ENCODE measurements around the gene JMJD1C. TPM values are rescaled to one million over a fixed set of nuclear protein-coding genes. Genes with fewer than 3 reads are reported as not detected.
A peak's percentile ranks its signal among the peaks of the same experiment; 100 is the strongest.

The JMJD1C gene
- total RNA-seq, 1 experiment from 2014 or later = 91.9 TPM

DNA sequence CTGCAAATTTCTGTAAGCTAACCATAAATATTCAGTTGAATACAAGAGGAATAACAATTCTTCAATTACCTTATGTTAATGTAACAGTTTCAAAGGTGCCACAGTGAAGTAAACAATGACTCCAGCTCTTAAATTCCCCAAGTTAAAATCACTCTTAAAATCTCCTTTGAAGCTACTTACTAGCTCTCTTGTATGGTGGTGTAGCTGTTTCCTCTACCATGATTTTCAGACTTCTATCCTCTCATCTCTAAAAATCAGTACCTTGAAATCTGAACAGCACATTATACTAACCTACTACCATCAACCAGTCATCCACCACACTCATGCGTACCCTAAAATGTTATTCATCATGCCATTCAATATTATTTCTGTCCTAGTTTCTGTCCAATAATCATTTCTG, 29.6 kb downstream of the JMJD1C start:
- no peaks in the 10 kb centered on the region for H3K27me3 Mint-ChIP-seq (ENCODE audit: insufficient read depth, unreplicated experiment)
- peaks cover 8% of the 10 kb centered on the region for H3K36me3 Mint-ChIP-seq (ENCODE audit: insufficient read depth, unreplicated experiment)
- no peak overlapping the region for H3K4me3 Mint-ChIP-seq (ENCODE audit: unreplicated experiment)
- CTCF ChIA-PET = interaction anchor here (0.6 kb wide), 2 partner anchors 99 to 125 kb away, joined by 3 to 6 read pairs; no protein-coding TSS in a partner anchor
- intact Hi-C loops (cut with micrococcal nuclease) = no loop called here
- H3K4me1 Mint-ChIP-seq (ENCODE audit: insufficient read depth, unreplicated experiment) = peaks cover 19% of the 10 kb centered on the region
- H3K27ac Mint-ChIP-seq (ENCODE audit: low read depth, unreplicated experiment) = no peak overlapping the region
- no peak for DNase-seq (ENCODE audit: unreplicated experiment)
- no peaks in the 10 kb centered on the region for H3K9me3 Mint-ChIP-seq (ENCODE audit: unreplicated experiment)
- TF ChIP-seq, protein P1, sequence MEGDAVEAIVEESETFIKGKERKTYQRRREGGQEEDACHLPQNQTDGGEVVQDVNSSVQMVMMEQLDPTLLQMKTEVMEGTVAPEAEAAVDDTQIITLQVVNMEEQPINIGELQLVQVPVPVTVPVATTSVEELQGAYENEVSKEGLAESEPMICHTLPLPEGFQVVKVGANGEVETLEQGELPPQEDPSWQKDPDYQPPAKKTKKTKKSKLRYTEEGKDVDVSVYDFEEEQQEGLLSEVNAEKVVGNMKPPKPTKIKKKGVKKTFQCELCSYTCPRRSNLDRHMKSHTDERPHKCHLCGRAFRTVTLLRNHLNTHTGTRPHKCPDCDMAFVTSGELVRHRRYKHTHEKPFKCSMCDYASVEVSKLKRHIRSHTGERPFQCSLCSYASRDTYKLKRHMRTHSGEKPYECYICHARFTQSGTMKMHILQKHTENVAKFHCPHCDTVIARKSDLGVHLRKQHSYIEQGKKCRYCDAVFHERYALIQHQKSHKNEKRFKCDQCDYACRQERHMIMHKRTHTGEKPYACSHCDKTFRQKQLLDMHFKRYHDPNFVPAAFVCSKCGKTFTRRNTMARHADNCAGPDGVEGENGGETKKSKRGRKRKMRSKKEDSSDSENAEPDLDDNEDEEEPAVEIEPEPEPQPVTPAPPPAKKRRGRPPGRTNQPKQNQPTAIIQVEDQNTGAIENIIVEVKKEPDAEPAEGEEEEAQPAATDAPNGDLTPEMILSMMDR (IDR thresholded peaks at IDR 0.05; ENCODE audit: unreplicated experiment) = no peak
- no TSS peak for BruUV-seq (replicated peaks)
- POLR2A ChIA-PET = interaction anchor here (0.8 kb wide), 1 partner anchor 9 kb away, joined by 3 read pairs; no protein-coding TSS in a partner anchor

DNA sequence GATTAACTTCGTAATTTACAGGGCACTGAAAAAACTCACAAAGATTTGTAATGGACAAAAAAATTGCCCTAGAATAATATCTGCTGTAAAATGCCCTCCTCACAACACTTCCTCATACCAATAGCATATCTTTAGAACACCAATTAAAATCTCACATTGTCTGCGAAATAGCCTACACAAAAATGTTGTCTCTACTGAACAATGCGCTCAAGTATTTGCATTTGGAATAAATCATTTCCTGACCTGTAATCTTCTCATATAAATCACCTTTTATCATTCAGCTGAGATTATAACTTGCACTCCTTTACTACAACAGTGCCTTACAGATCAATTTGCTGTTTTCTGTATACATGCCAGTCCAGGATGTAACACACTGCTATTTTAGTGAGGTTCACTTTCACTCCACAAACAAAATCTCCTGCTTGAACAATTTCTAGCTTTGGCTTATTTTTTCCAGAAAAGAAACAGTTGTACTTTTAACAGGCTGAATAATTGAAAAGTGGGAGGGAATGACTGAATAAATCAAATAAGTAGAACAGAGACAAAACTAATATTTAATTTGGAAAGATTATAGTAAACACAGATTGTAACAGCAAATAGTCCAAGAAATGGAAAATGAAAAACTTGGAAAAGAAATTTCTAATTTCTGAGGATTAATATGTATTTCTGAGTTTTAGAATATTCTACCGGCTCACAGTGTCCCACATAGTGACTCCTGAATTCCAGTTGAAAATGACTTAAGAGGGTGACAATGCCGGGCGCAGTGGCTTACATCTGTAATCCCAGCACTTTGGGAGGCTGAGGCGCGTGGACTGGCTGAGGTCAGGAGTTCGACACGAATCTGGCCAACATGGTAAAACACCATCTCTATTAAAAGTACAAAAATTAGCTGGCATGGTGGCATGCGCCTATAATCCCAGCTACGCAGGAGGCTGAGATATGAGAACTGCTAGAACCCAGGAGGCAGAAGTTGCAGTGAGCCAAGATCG, 30.6 kb downstream of the JMJD1C start:
- no peaks in the 10 kb centered on the region for H3K27me3 Mint-ChIP-seq (ENCODE audit: insufficient read depth, unreplicated experiment)
- TF ChIP-seq, protein P1 (IDR thresholded peaks at IDR 0.05; ENCODE audit: unreplicated experiment) = no peak
- peaks cover 8% of the 10 kb centered on the region for H3K36me3 Mint-ChIP-seq (ENCODE audit: insufficient read depth, unreplicated experiment)
- no peak overlapping the region for H3K4me3 Mint-ChIP-seq (ENCODE audit: unreplicated experiment)
- ChIA-PET POLR2A (interaction anchor here (0.8 to 1.9 kb wide), 3 partner anchors 29 to 166 kb away, joined by 3 to 7 read pairs (median 4); no protein-coding TSS in a partner anchor), CTCF (interaction anchor here (0.6 to 1.4 kb wide), 3 partner anchors 9 to 98 kb away, joined by 3 to 6 read pairs (median 4); no protein-coding TSS in a partner anchor)
- intact Hi-C loops (cut with micrococcal nuclease) = no loop called here
- H3K27ac Mint-ChIP-seq (ENCODE audit: low read depth, unreplicated experiment) = peak overlapping the region; percentile 33
- BruUV-seq (replicated peaks) = no TSS peak
- no peaks in the 10 kb centered on the region for H3K9me3 Mint-ChIP-seq (ENCODE audit: unreplicated experiment)
- H3K4me1 Mint-ChIP-seq (ENCODE audit: insufficient read depth, unreplicated experiment) = peaks cover 24% of the 10 kb centered on the region
- DNase-seq (ENCODE audit: unreplicated experiment) = no peak

DNA sequence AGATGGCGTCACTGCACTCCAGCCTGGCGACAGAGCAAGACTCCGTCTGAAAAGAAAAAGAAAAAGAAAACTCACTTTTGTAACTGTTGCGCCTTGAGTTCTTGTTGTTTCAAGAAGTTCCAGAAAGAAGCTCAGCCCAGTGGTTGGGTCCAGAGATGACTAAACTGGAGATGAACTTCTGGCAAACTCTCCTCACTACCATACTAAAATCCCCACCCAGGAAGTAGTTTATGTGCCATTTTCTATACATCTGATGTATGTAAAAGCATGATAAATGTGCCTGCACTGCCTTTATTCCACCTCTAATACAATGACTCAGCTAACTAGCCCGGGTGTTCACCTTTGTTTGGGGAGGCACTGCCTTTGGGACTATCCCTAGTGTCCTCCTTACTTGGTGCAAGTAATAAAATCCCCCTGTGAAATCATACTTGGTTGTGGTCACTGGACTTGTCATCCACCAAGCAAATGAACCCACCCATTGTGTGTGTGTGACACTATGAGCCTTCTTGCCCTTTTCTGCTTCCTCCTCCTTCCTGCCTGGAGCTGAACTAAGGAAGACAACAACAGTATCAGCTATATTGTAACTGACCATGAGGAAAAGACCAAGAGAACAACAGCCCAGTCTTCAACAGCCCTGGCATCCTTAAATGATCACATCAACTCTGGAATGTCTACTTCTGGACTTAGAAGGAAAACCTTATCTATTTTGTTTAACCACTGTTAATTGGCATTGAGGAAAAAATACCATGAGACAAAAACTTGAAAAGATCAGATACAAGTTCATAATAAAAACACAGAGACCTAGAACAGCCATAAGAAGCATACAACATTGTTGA, 33.6 kb downstream of the JMJD1C start:
- ChIA-PET CTCF (interaction anchor here (0.6 to 0.8 kb wide), 2 partner anchors 14 to 215 kb away, joined by 3 to 4 read pairs; no protein-coding TSS in a partner anchor), POLR2A (interaction anchor here (1.1 to 1.9 kb wide), 2 partner anchors 122 to 163 kb away, joined by 3 to 5 read pairs; no protein-coding TSS in a partner anchor)
- H3K27me3 Mint-ChIP-seq (ENCODE audit: insufficient read depth, unreplicated experiment) = no peaks in the 10 kb centered on the region
- no peak overlapping the region for H3K27ac Mint-ChIP-seq (ENCODE audit: low read depth, unreplicated experiment)
- intact Hi-C loops (cut with micrococcal nuclease) = no loop called here
- no TSS peak for BruUV-seq (replicated peaks)
- no peaks in the 10 kb centered on the region for H3K9me3 Mint-ChIP-seq (ENCODE audit: unreplicated experiment)
- H3K4me1 Mint-ChIP-seq (ENCODE audit: insufficient read depth, unreplicated experiment) = peaks cover 36% of the 10 kb centered on the region
- peaks cover 8% of the 10 kb centered on the region for H3K36me3 Mint-ChIP-seq (ENCODE audit: insufficient read depth, unreplicated experiment)
- TF ChIP-seq, protein P1 (IDR thresholded peaks at IDR 0.05; ENCODE audit: unreplicated experiment) = no peak
- no peak overlapping the region for H3K4me3 Mint-ChIP-seq (ENCODE audit: unreplicated experiment)
- peak; percentile 20 for DNase-seq (ENCODE audit: unreplicated experiment)

Data from MCF 10A (cell line).